ENCODE results near the gene DNAH8. TPM values are rescaled to one million over a fixed set of nuclear protein-coding genes. Genes with fewer than 3 reads are reported as not detected.
"Not testable (repeated sequence)": the region's sequence is repeated elsewhere in the genome, so short reads cannot be mapped to it uniquely, and the experiment has no call there.

DNAH8 gene
- total RNA-seq, 2 experiments from 2014 or later = 0.03 to 0.05 TPM

- Mint-ChIP-seq H3K27ac (no peak overlapping the region), H3K27me3 (peaks cover 13% of the 10 kb centered on the region), H3K36me3 (ENCODE audit: low read depth) (no peaks in the 10 kb centered on the region), H3K9me3 (no peaks in the 10 kb centered on the region), H3K4me3 (no peak overlapping the region), H3K4me1 (peaks cover 2% of the 10 kb centered on the region)
- ChIA-PET CTCF (interaction anchor here (0.6 kb wide), 1 partner anchor 34 kb away, joined by 3 read pairs; no protein-coding TSS in a partner anchor), POLR2A (no interaction called here)
- DNase-seq = no peak
Measured at GRCh38 chr6:38774929-38775707, 60.0 kb downstream of the DNAH8 start.

GRCh38 chr6:38775870-38776269 is 60.8 kb downstream of the DNAH8 start:
- ChIA-PET POLR2A (no interaction called here), CTCF (interaction anchor here (0.6 kb wide), 1 partner anchor 34 kb away, joined by 3 read pairs; no protein-coding TSS in a partner anchor)
- no peaks in the 10 kb centered on the region for H3K36me3 Mint-ChIP-seq (ENCODE audit: low read depth)
- no peak for DNase-seq
- peaks cover 2% of the 10 kb centered on the region for H3K4me1 Mint-ChIP-seq
- H3K9me3 Mint-ChIP-seq = no peaks in the 10 kb centered on the region
- H3K4me3 Mint-ChIP-seq = no peak overlapping the region
- no peak overlapping the region for H3K27ac Mint-ChIP-seq
- H3K27me3 Mint-ChIP-seq = peaks cover 16% of the 10 kb centered on the region

- H3K4me3 Mint-ChIP-seq = no peak overlapping the region
- ChIA-PET POLR2A (no interaction called here), CTCF (no interaction called here)
- DNase-seq = no peak
- H3K27me3 Mint-ChIP-seq = peaks cover 16% of the 10 kb centered on the region
- no peaks in the 10 kb centered on the region for H3K9me3 Mint-ChIP-seq
- H3K27ac Mint-ChIP-seq = no peak overlapping the region
- H3K4me1 Mint-ChIP-seq = peaks cover 2% of the 10 kb centered on the region
- H3K36me3 Mint-ChIP-seq (ENCODE audit: low read depth) = no peaks in the 10 kb centered on the region
Measured at GRCh38 chr6:38776515-38776914, 61.4 kb downstream of the DNAH8 start.

- no peak for DNase-seq
- CTCF ChIA-PET = no interaction called here
- H3K9me3 Mint-ChIP-seq = no peaks in the 10 kb centered on the region
- H3K36me3 Mint-ChIP-seq (ENCODE audit: low read depth) = no peaks in the 10 kb centered on the region
- H3K4me3 Mint-ChIP-seq = no peak overlapping the region
- H3K27me3 Mint-ChIP-seq = peaks cover 18% of the 10 kb centered on the region
- no peak overlapping the region for H3K27ac Mint-ChIP-seq
- POLR2A ChIA-PET = no interaction called here
- peaks cover 2% of the 10 kb centered on the region for H3K4me1 Mint-ChIP-seq
Measured at GRCh38 chr6:38779310-38780062, 64.4 kb downstream of the DNAH8 start.

GRCh38 chr6:38782616-38783015 is 67.5 kb downstream of the DNAH8 start:
- H3K27ac Mint-ChIP-seq = no peak overlapping the region
- no peaks in the 10 kb centered on the region for H3K9me3 Mint-ChIP-seq
- no peak for DNase-seq
- ChIA-PET POLR2A (no interaction called here), CTCF (no interaction called here)
- no peak overlapping the region for H3K4me3 Mint-ChIP-seq
- H3K27me3 Mint-ChIP-seq = peaks cover 23% of the 10 kb centered on the region
- H3K36me3 Mint-ChIP-seq (ENCODE audit: low read depth) = no peaks in the 10 kb centered on the region
- H3K4me1 Mint-ChIP-seq = no peaks in the 10 kb centered on the region

- Mint-ChIP-seq H3K27ac (no peak overlapping the region), H3K9me3 (no peaks in the 10 kb centered on the region), H3K4me3 (no peak overlapping the region), H3K36me3 (ENCODE audit: low read depth) (no peaks in the 10 kb centered on the region), H3K4me1 (no peaks in the 10 kb centered on the region), H3K27me3 (peaks cover 24% of the 10 kb centered on the region)
- CTCF ChIA-PET = no interaction called here
- POLR2A ChIA-PET = no interaction called here
- DNase-seq = no peak
Measured at GRCh38 chr6:38783443-38784228, 68.5 kb downstream of the DNAH8 start.

- POLR2A ChIA-PET = no interaction called here
- Mint-ChIP-seq H3K4me1 (no peaks in the 10 kb centered on the region), H3K27ac (no peak overlapping the region), H3K27me3 (peaks cover 21% of the 10 kb centered on the region), H3K4me3 (no peak overlapping the region), H3K9me3 (no peaks in the 10 kb centered on the region), H3K36me3 (ENCODE audit: low read depth) (no peaks in the 10 kb centered on the region)
- CTCF ChIA-PET = no interaction called here
- no peak for DNase-seq
Measured at GRCh38 chr6:38784506-38785235, 69.6 kb downstream of the DNAH8 start.

- H3K4me1 Mint-ChIP-seq = no peaks in the 10 kb centered on the region
- no peaks in the 10 kb centered on the region for H3K9me3 Mint-ChIP-seq
- DNase-seq = no peak
- ChIA-PET POLR2A (no interaction called here), CTCF (no interaction called here)
- no peaks in the 10 kb centered on the region for H3K36me3 Mint-ChIP-seq (ENCODE audit: low read depth)
- H3K4me3 Mint-ChIP-seq = no peak overlapping the region
- peaks cover 16% of the 10 kb centered on the region for H3K27me3 Mint-ChIP-seq
- no peak overlapping the region for H3K27ac Mint-ChIP-seq
Measured at GRCh38 chr6:38786486-38786885, 71.4 kb downstream of the DNAH8 start.

GRCh38 chr6:38789256-38789655 is 74.1 kb downstream of the DNAH8 start:
- ChIA-PET CTCF (interaction anchor here (0.7 kb wide), 1 partner anchor 613 kb away, joined by 3 read pairs; no protein-coding TSS in a partner anchor), POLR2A (no interaction called here)
- no peak for DNase-seq
- no peaks in the 10 kb centered on the region for H3K4me1 Mint-ChIP-seq
- no peaks in the 10 kb centered on the region for H3K36me3 Mint-ChIP-seq (ENCODE audit: low read depth)
- no peak overlapping the region for H3K4me3 Mint-ChIP-seq
- no peak overlapping the region for H3K27ac Mint-ChIP-seq
- no peaks in the 10 kb centered on the region for H3K9me3 Mint-ChIP-seq
- peaks cover 14% of the 10 kb centered on the region for H3K27me3 Mint-ChIP-seq

GRCh38 chr6:38792356-38792755 is 77.2 kb downstream of the DNAH8 start:
- H3K9me3 Mint-ChIP-seq = no peaks in the 10 kb centered on the region
- CTCF ChIA-PET = no interaction called here

GRCh38 chr6:38794682-38795081 is 79.6 kb downstream of the DNAH8 start:
- H3K4me1 Mint-ChIP-seq = peaks cover 3% of the 10 kb centered on the region
- H3K27me3 Mint-ChIP-seq = peaks cover 18% of the 10 kb centered on the region
- POLR2A ChIA-PET = no interaction called here
- CTCF ChIA-PET = no interaction called here
- no peak overlapping the region for H3K27ac Mint-ChIP-seq
- H3K9me3 Mint-ChIP-seq = no peaks in the 10 kb centered on the region
- H3K36me3 Mint-ChIP-seq (ENCODE audit: low read depth) = no peaks in the 10 kb centered on the region
- DNase-seq = no peak
- no peak overlapping the region for H3K4me3 Mint-ChIP-seq

More at GRCh38 chr6:38792356-38792755, 77.2 kb downstream of the DNAH8 start:
- Mint-ChIP-seq H3K4me1 (no peaks in the 10 kb centered on the region), H3K27me3 (peaks cover 6% of the 10 kb centered on the region), H3K27ac (no peak overlapping the region), H3K36me3 (ENCODE audit: low read depth) (no peaks in the 10 kb centered on the region), H3K4me3 (no peak overlapping the region)
- POLR2A ChIA-PET = no interaction called here
- no peak for DNase-seq

- no peak overlapping the region for H3K27ac Mint-ChIP-seq
- no peak for DNase-seq
- no peaks in the 10 kb centered on the region for H3K9me3 Mint-ChIP-seq
- H3K4me3 Mint-ChIP-seq = no peak overlapping the region
- H3K27me3 Mint-ChIP-seq = peaks cover 26% of the 10 kb centered on the region
- H3K4me1 Mint-ChIP-seq = peaks cover 4% of the 10 kb centered on the region
- CTCF ChIA-PET = no interaction called here
- no peaks in the 10 kb centered on the region for H3K36me3 Mint-ChIP-seq (ENCODE audit: low read depth)
- POLR2A ChIA-PET = no interaction called here
Measured at GRCh38 chr6:38796006-38796405, 80.9 kb downstream of the DNAH8 start.

GRCh38 chr6:38796437-38796836 is 81.3 kb downstream of the DNAH8 start:
- H3K4me1 Mint-ChIP-seq; H3K4me3 Mint-ChIP-seq; H3K9me3 Mint-ChIP-seq; POLR2A ChIA-PET; DNase-seq; H3K36me3 Mint-ChIP-seq (ENCODE audit: low read depth); H3K27ac Mint-ChIP-seq; CTCF ChIA-PET: not testable (repeated sequence)
- H3K27me3 Mint-ChIP-seq = peaks cover 30% of the 10 kb centered on the region

Data from activated CD4-positive, alpha-beta memory T cell treated with anti-CD3 and anti-CD28 coated beads, Interleukin-2, amount 10 ng/mL, durations not matched to agents 7 days and 5 days (primary cell).